ENCODE data around the gene METRN.
A peak's percentile ranks its signal among the peaks of the same experiment; 100 is the strongest.

METRN gene

GRCh38 chr16:714558-715476 is at the start of gene METRN:
METRN (plus strand) TSS chr16:715118; CDS start chr16:715290, 172 bp downstream.
- ChIA-PET POLR2A (interaction anchor here (0.5 to 1.3 kb wide), 7 partner anchors 10 to 89 kb away, joined by 3 to 8 read pairs (median 4); partner anchors contain the start of gene HAGHL), CTCF (interaction anchor here (0.6 to 5.7 kb wide), 3 partner anchors 9 to 70 kb away, joined by 3 to 119 read pairs (median 38); partner anchors contain the start of genes CCDC78, CHTF18 and RPUSD1)
- H3K27ac ChIP-seq (ENCODE audit: extremely low read depth, low read depth, low read length) = peak within 1 kb of the TSS; percentile 66; the same call in 1 of the 2 replicates
- H3K4me1 ChIP-seq (ENCODE audit: control insufficient read depth, insufficient read depth, low read length) = peaks cover 9% of the 10 kb centered on the region
- H3K4me3 ChIP-seq (ENCODE audit: low read depth, low read length) = peak within 1 kb of the TSS; percentile 44
- peaks cover 0 to 7% of the 10 kb centered on the region in 2 experiments; a peak in 1 of 3 replicates for H3K36me3 ChIP-seq (ENCODE audit: control insufficient read depth in 2 of 2, insufficient read depth in 1 of 2, low read length in 2 of 2)
- H3K9me3 ChIP-seq (ENCODE audit: control insufficient read depth, insufficient read depth, low read depth, low read length) = no peaks in the 10 kb centered on the region
- TF ChIP-seq ZNF449 (tag by site-specific recombination; IDR thresholded peaks at IDR 0.05) (peak; percentile 20; the same call in 1 of the 2 replicates), BCL11A (tag by site-specific recombination; IDR thresholded peaks at IDR 0.05; ENCODE audit: low read depth) (no peak), GLIS2 (tag by site-specific recombination; IDR thresholded peaks at IDR 0.05) (peak; percentile 42), ZNF791 (tag by site-specific recombination; IDR thresholded peaks at IDR 0.05) (no peak), ZNF280C (tag by site-specific recombination; IDR thresholded peaks at IDR 0.05) (no peak), KLF16 (tag by site-specific recombination; IDR thresholded peaks at IDR 0.05) (0 out of 2 replicates have a peak, but pooled peaks have one; percentile 37), ZBTB11 (tag by site-specific recombination; conservative IDR thresholded peaks at IDR 0.05; ENCODE audit: low read depth) (no peak), ZFP69B (tag by site-specific recombination; IDR thresholded peaks at IDR 0.05) (no peak), ZNF398 (tag by site-specific recombination; IDR thresholded peaks at IDR 0.05) (peak; percentile 33), ZIC2 (tag by site-specific recombination; IDR thresholded peaks at IDR 0.05) (peak; percentile 41; the same call in 1 of the 2 replicates), ZBTB6 (tag by site-specific recombination; IDR thresholded peaks at IDR 0.05) (peak; percentile 95), ZBTB21 (tag by site-specific recombination; IDR thresholded peaks at IDR 0.05) (no peak), SP3 (tag by site-specific recombination; IDR thresholded peaks at IDR 0.05) (peak; percentile 59; the same call in 1 of the 2 replicates), ZNF335 (tag by site-specific recombination; conservative IDR thresholded peaks at IDR 0.05) (0 out of 2 replicates have a peak, but pooled peaks have one; percentile 27), ZNF76 (tag by site-specific recombination; IDR thresholded peaks at IDR 0.05; ENCODE audit: borderline replicate concordance, low read depth) (peak; percentile 29; the same call in 1 of the 2 replicates), ZNF600 (tag by site-specific recombination; IDR thresholded peaks at IDR 0.05) (peak; percentile 33; the same call in 1 of the 2 replicates), ZNF785 (tag by site-specific recombination; IDR thresholded peaks at IDR 0.05) (no peak), ZNF701 (tag by site-specific recombination; IDR thresholded peaks at IDR 0.05) (no peak), ZNF2 (tag by site-specific recombination; IDR thresholded peaks at IDR 0.05) (no peak), ZNF24 (tag by site-specific recombination; IDR thresholded peaks at IDR 0.05) (no peak), SP2 (tag by site-specific recombination; IDR thresholded peaks at IDR 0.05) (peak; percentile 64), HOXA7 (CRISPR knock-in tag; IDR thresholded peaks at IDR 0.05; ENCODE audit: borderline replicate concordance) (no peak), GLI4 (tag by site-specific recombination; IDR thresholded peaks at IDR 0.05) (no peak), KLF1 (tag by site-specific recombination; IDR thresholded peaks at IDR 0.05) (0 out of 2 replicates have a peak, but pooled peaks have one; percentile 18), ZNF311 (tag by site-specific recombination; IDR thresholded peaks at IDR 0.05; ENCODE audit: borderline replicate concordance) (no peak)

All from HEK293 (cell line).